Effector CD4-positive, alpha-beta T cell (primary cell): ENCODE results near the gene PAOX.

Experiments used
- DNase-seq: peaks from one replicate; pipeline ENCODE4 v3.0.0-alpha.2; 2020
- total RNA-seq: gene quantifications from one replicate; lab custom pipeline; 2026; lab: John Stamatoyannopoulos, UW

The PAOX gene
- 1.7 reads per million for total RNA-seq

- peak; percentile 47 for DNase-seq
These were observed at the start of gene PAOX for GRCh38 chr10:133379152-133379800. PAOX (plus strand) TSS chr10:133379262; CDS start chr10:133379317, 55 bp downstream.

- DNase-seq, result peak; percentile 86
These were observed 49.4 kb upstream of the PAOX start for GRCh38 chr10:133329491-133330202.

- DNase-seq, result no peak
These were observed 45.9 kb upstream of the PAOX start for GRCh38 chr10:133332936-133333699.

GRCh38 chr10:133334503-133335245, 44.4 kb upstream of the PAOX start:
- DNase-seq, result no peak

- DNase-seq, result peak; percentile 90
These were observed 43.6 kb upstream of the PAOX start for GRCh38 chr10:133335246-133336117.

- no peak for DNase-seq
These were observed 42.9 kb upstream of the PAOX start for GRCh38 chr10:133336118-133336576.

GRCh38 chr10:133336577-133337369, 42.3 kb upstream of the PAOX start, which contains the start of gene CALY:
CALY (minus strand) TSS chr10:133336896; CDS start chr10:133328989, 7,907 bp downstream.
- DNase-seq, result peak; percentile 87

- no peak for DNase-seq
These were observed 41.7 kb upstream of the PAOX start for GRCh38 chr10:133337370-133337725.

GRCh38 chr10:133338080-133339071, 40.7 kb upstream of the PAOX start:
- DNase-seq, result no peak

- no peak for DNase-seq
These were observed 39.2 kb upstream of the PAOX start for GRCh38 chr10:133339708-133340380.

- no peak for DNase-seq
These were observed 37.1 kb upstream of the PAOX start for GRCh38 chr10:133341983-133342382.

GRCh38 chr10:133342942-133343341, 36.1 kb upstream of the PAOX start:
- DNase-seq, result no peak

- no peak for DNase-seq
These were observed 35.5 kb upstream of the PAOX start for GRCh38 chr10:133343558-133343957.

GRCh38 chr10:133344236-133344635, 34.8 kb upstream of the PAOX start:
- DNase-seq, result no peak

- no peak for DNase-seq
These were observed 32.6 kb upstream of the PAOX start for GRCh38 chr10:133346413-133346812.

- DNase-seq, result no peak
These were observed 31.1 kb upstream of the PAOX start for GRCh38 chr10:133347710-133348517.

GRCh38 chr10:133349160-133349568, 29.9 kb upstream of the PAOX start:
- DNase-seq, result no peak

- no peak for DNase-seq
These were observed 29.5 kb upstream of the PAOX start for GRCh38 chr10:133349577-133350011.
